CD14-positive monocyte (primary cell): ENCODE measurements around the gene TRIM48. TPM values are rescaled to one million over a fixed set of nuclear protein-coding genes. Genes with fewer than 3 reads are reported as not detected.

Experiments used
- polyA plus RNA-seq, 3 donors: library from polyadenylated mRNA; depleted of rRNA in 1 of 3; unstranded in 2 of 3; stranded (reverse) in 1 of 3; fragments of 300-500 nt in 2 of 3; fragments of >200 nt in 1 of 3; fragmentation: Illumina TruSeq in 2 of 3; gene quantifications; 1 replicate in 2 of 3; 2 replicates in 1 of 3; pipeline ENCODE4 v1.2.3, GENCODE V29; 2012 to 2021
- small RNA-seq: library from RNA; depleted of rRNA; stranded (forward); fragments of <200 nt; gene quantifications from one replicate; pipeline ENCODE3, GENCODE V24; 2012; ENCODE audit warnings: low read depth; ENCODE audit not compliant: insufficient read length

Gene TRIM48
- polyA plus RNA-seq, 3 donors: not detected

Small RNA genes within 50 kb of the gene (small RNA-seq; reads per million reads assigned to genes)
- not detected for gene AP005597.4

Other genes with a start within 250 kb of the TRIM48 start
- not detected for gene OR4A16, start 81.0 kb downstream of the TRIM48 start, polyA plus RNA-seq
- gene OR4A15, start 105.8 kb downstream of the TRIM48 start, polyA plus RNA-seq: not detected